GM12878 (cell line): ENCODE measurements around the gene TRERF1. TPM values are rescaled to one million over a fixed set of nuclear protein-coding genes. Genes with fewer than 3 reads are reported as not detected.

Experiments
- CREM ChIP-seq: IDR thresholded peaks from 2 replicates; pipeline ENCODE4 v1.6.1; 2014; ENCODE audit warnings: antibody characterized with exemption, low read depth
- HCFC1 ChIP-seq: fragments of 150-350 bp; IDR thresholded peaks from 2 replicates; pipeline ENCODE4 v1.6.1; 2014; ENCODE audit warnings: low read length
- HDAC6 ChIP-seq: fragments of 200-600 bp; sonication (generic); IDR thresholded peaks from one replicate; pipeline ENCODE4 v1.8.0; 2017; ENCODE audit warnings: antibody characterized with exemption; ENCODE audit not compliant: unreplicated experiment
- MEF2A ChIP-seq: IDR thresholded peaks from 2 replicates; pipeline ENCODE4 v1.6.1; 2011; ENCODE audit warnings: low read depth, mild to moderate bottlenecking, low read length, moderate library complexity; ENCODE audit not compliant: insufficient read depth
- MEF2B ChIP-seq: fragments of 450-650 bp; IDR thresholded peaks from 2 replicates; pipeline ENCODE4 v1.6.1; 2018; ENCODE audit warnings: mild to moderate bottlenecking, moderate library complexity; ENCODE audit not compliant: partially characterized antibody, poor library complexity, severe bottlenecking
- MTA2 ChIP-seq: fragments of 450-650 bp; IDR thresholded peaks from 2 replicates; pipeline ENCODE4 v1.6.1; 2016; ENCODE audit warnings: low read depth, mild to moderate bottlenecking, moderate library complexity
- NR2C2 ChIP-seq: IDR thresholded peaks from 2 replicates; pipeline ENCODE4 v1.6.1; 2011; ENCODE audit warnings: borderline replicate concordance, low read depth; ENCODE audit not compliant: control insufficient read depth, insufficient read length
- polyA plus RNA-seq, 11 experiments: library from polyadenylated mRNA; depleted of rRNA in 4 of 11; unstranded in 6 of 11; stranded (reverse) in 5 of 11; fragments of >200 nt; fragmentation: Nextera tagmentation in 4 of 11; fragmentation: Illumina TruSeq in 1 of 11; extraction: Ambion mirVana in 4 of 11; extraction: Trizol in 1 of 11; gene quantifications; 1 replicate in 1 of 11; 2 replicates in 10 of 11; pipeline versions ENCODE4 v1.2.1 to v1.2.3, GENCODE V29; 2011 to 2016; ENCODE audit warnings: inconsistent platforms in 2 of 11, missing spikeins in 2 of 11, low read depth in 1 of 11
- total RNA-seq, 4 experiments: library from RNA; depleted of rRNA in 3 of 4; stranded (reverse); fragments of >200 nt in 3 of 4; fragmentation: Illumina TruSeq in 1 of 4; extraction: Trizol in 1 of 4; gene quantifications; 2 replicates each; pipeline versions ENCODE4 v1.2.1 to v1.2.3, GENCODE V29; 2013 to 2021
- TF ChIP-seq, protein P1 (sequence below): fragments of 450-650 bp; IDR thresholded peaks from 2 replicates; pipeline ENCODE4 v1.6.1; 2017; ENCODE audit warnings: borderline replicate concordance
- TF ChIP-seq, protein P2 (sequence below): IDR thresholded peaks from 2 replicates; pipeline ENCODE4 v1.6.1; 2012; ENCODE audit warnings: low read depth, low read length, improper control_type of control experiment
- TF ChIP-seq, protein P3 (sequence below): IDR thresholded peaks from 2 replicates; pipeline ENCODE4 v1.6.1; 2012; ENCODE audit warnings: low read depth, low read length, improper control_type of control experiment

Gene TRERF1
- total and polyA plus RNA-seq, 10 of the 15 experiments (the other 5 are each of a cell fraction or from before 2014, with no cell fraction given) = 2.2 to 19.4 (median 7.2) TPM

DNA sequence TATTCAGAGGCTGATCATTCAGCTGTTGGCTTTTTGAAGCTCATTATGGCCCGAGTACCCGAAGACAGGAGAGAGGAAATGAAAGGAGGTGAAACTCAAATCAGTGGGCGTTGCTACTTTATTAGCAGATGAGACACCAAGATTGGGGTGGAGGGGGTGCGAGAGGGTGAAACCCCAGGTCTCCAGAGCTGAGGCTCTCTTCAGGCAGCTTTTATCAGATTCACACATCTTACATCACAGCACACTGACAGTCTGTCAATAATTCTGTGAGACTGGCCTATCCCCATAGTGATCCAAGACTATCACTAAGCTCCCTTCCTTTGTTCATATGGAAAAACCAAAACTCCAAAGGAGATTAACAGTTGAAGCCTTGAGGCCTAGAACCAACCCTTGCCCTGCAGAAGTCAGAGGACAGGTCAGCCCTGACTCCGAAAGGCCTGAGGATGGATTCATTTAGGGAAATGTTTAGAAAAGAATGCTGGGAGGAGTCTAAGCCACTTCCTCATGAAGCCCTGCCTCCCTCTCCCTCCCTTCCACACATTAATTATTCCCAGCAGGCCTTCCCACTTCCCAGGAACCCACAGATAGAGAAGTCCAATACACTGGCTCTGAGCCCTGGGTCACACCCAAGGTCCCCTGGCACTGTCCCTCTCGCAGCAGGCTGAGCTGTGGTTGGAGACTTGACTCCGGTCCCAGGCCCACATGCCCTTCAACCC is 23.2 kb downstream of the TRERF1 start (continued):
- TF ChIP-seq, protein P1, sequence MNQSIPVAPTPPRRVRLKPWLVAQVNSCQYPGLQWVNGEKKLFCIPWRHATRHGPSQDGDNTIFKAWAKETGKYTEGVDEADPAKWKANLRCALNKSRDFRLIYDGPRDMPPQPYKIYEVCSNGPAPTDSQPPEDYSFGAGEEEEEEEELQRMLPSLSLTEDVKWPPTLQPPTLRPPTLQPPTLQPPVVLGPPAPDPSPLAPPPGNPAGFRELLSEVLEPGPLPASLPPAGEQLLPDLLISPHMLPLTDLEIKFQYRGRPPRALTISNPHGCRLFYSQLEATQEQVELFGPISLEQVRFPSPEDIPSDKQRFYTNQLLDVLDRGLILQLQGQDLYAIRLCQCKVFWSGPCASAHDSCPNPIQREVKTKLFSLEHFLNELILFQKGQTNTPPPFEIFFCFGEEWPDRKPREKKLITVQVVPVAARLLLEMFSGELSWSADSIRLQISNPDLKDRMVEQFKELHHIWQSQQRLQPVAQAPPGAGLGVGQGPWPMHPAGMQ = no peak
- TF ChIP-seq NR2C2 (no peak), MTA2 (peak; percentile 82), MEF2A (peak; percentile 55; the same call in 1 of the 2 replicates), MEF2B (peak; percentile 20), CREM (0 out of 2 replicates have a peak, but pooled peaks have one; percentile 25), HDAC6 (no peak), HCFC1 (no peak)
- TF ChIP-seq, protein P2, sequence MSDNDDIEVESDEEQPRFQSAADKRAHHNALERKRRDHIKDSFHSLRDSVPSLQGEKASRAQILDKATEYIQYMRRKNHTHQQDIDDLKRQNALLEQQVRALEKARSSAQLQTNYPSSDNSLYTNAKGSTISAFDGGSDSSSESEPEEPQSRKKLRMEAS = no peak
- TF ChIP-seq, protein P3, sequence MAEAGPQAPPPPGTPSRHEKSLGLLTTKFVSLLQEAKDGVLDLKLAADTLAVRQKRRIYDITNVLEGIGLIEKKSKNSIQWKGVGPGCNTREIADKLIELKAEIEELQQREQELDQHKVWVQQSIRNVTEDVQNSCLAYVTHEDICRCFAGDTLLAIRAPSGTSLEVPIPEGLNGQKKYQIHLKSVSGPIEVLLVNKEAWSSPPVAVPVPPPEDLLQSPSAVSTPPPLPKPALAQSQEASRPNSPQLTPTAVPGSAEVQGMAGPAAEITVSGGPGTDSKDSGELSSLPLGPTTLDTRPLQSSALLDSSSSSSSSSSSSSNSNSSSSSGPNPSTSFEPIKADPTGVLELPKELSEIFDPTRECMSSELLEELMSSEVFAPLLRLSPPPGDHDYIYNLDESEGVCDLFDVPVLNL = no peak
- TF ChIP-seq, all 136 proteins: peak for 14
